Liver (tissue), 9 donors: Measurements from ENCODE around the gene KBTBD13. TPM values are rescaled to one million over a fixed set of nuclear protein-coding genes. Genes with fewer than 3 reads are reported as not detected.

ENCODE experiments used
- DNase-seq: peaks from one replicate; pipeline ENCODE4 v3.0.0-alpha.2; 2017; ENCODE audit warnings: low spot score
- H3K27ac ChIP-seq, 2 donors: one replicate each; pipeline ENCODE4 v1.7.0; 2013; ENCODE audit warnings: inconsistent platforms in 2 of 2, low read length in 2 of 2, control low read depth in 1 of 2, low read depth in 1 of 2, mild to moderate bottlenecking in 1 of 2
- H3K27me3 ChIP-seq, 4 donors: one replicate each; pipeline versions ENCODE4 v1.6.1 to v1.7.0; 2013; ENCODE audit warnings: low read length in 3 of 4, inconsistent platforms in 1 of 4, mild to moderate bottlenecking in 1 of 4, moderate library complexity in 1 of 4; ENCODE audit not compliant: control insufficient read depth in 4 of 4, insufficient read depth in 4 of 4
- H3K36me3 ChIP-seq, 4 donors: one replicate each; pipeline versions ENCODE4 v1.6.1 to v1.7.0; 2013; ENCODE audit warnings: low read length in 3 of 4, mild to moderate bottlenecking in 3 of 4, low read depth in 1 of 4, moderate library complexity in 1 of 4; ENCODE audit not compliant: control insufficient read depth in 4 of 4, insufficient read depth in 3 of 4
- H3K4me1 ChIP-seq, 4 donors: one replicate each; pipeline versions ENCODE4 v1.6.1 to v1.7.0; 2013; ENCODE audit warnings: low read length in 3 of 4, mild to moderate bottlenecking in 3 of 4, moderate library complexity in 1 of 4; ENCODE audit not compliant: control insufficient read depth in 4 of 4, insufficient read depth in 4 of 4
- H3K4me3 ChIP-seq, 3 donors: one replicate each; pipeline versions ENCODE4 v1.6.1 to v1.7.0; 2013; ENCODE audit warnings: low read length in 3 of 3, control low read depth in 1 of 3, low read depth in 1 of 3, mild to moderate bottlenecking in 1 of 3
- H3K9ac ChIP-seq, 2 donors: one replicate each; pipeline ENCODE4 v1.7.0; 2013; ENCODE audit warnings: low read length in 2 of 2, mild to moderate bottlenecking in 2 of 2, moderate library complexity in 2 of 2, control low read depth in 1 of 2, low read depth in 1 of 2
- H3K9me3 ChIP-seq, 4 donors: one replicate each; pipeline versions ENCODE4 v1.6.1 to v1.7.0; 2013; ENCODE audit warnings: low read length in 3 of 4; ENCODE audit not compliant: control insufficient read depth in 4 of 4
- ATF3 ChIP-seq: IDR thresholded peaks from 2 replicates; pipeline ENCODE4 v1.6.1; 2016; ENCODE audit warnings: antibody characterized with exemption
- CTCF ChIP-seq: fragments of 150-350 bp; IDR thresholded peaks from 2 replicates; pipeline ENCODE4 v1.5.1; 2017; ENCODE audit warnings: improper control_type of control experiment, low read depth, low read length; ENCODE audit not compliant: missing input control
- EGR1 ChIP-seq, 2 donors: IDR thresholded peaks; 2 replicates each; pipeline ENCODE4 v1.6.1; 2016 to 2018; ENCODE audit warnings: antibody characterized with exemption in 2 of 2, low read depth in 2 of 2
- FOXA1 ChIP-seq: IDR thresholded peaks from 2 replicates; pipeline ENCODE4 v1.6.1; 2016; ENCODE audit warnings: antibody characterized with exemption
- FOXA2 ChIP-seq: IDR thresholded peaks from 2 replicates; pipeline ENCODE4 v1.6.1; 2016; ENCODE audit warnings: antibody characterized with exemption
- GABPA ChIP-seq, 2 donors: IDR thresholded peaks in 1 of 2; conservative IDR thresholded peaks in 1 of 2; 2 replicates each; pipeline ENCODE4 v1.6.1; 2016; ENCODE audit warnings: antibody characterized with exemption in 2 of 2, mild to moderate bottlenecking in 1 of 2, moderate library complexity in 1 of 2
- HNF4G ChIP-seq: IDR thresholded peaks from 2 replicates; pipeline ENCODE4 v1.6.1; 2016; ENCODE audit warnings: antibody characterized with exemption
- JUND ChIP-seq, 2 donors: IDR thresholded peaks; 2 replicates each; pipeline ENCODE4 v1.6.1; 2016; ENCODE audit warnings: antibody characterized with exemption in 2 of 2
- MAX ChIP-seq: IDR thresholded peaks from 2 replicates; pipeline ENCODE4 v1.6.1; 2016; ENCODE audit warnings: antibody characterized with exemption
- NR2F2 ChIP-seq: IDR thresholded peaks from 2 replicates; pipeline ENCODE4 v1.6.1; 2016; ENCODE audit warnings: antibody characterized with exemption
- RAD21 ChIP-seq, 2 donors: IDR thresholded peaks; 2 replicates each; pipeline ENCODE4 v1.6.1; 2016; ENCODE audit warnings: antibody characterized with exemption in 2 of 2, mild to moderate bottlenecking in 2 of 2
- REST ChIP-seq: IDR thresholded peaks from 2 replicates; pipeline ENCODE4 v1.6.1; 2016; ENCODE audit warnings: antibody characterized with exemption, mild to moderate bottlenecking
- RXRA ChIP-seq, 2 donors: IDR thresholded peaks; 2 replicates each; pipeline ENCODE4 v1.6.1; 2017 to 2018; ENCODE audit warnings: antibody characterized with exemption in 2 of 2, mild to moderate bottlenecking in 1 of 2
- SP1 ChIP-seq: IDR thresholded peaks from 2 replicates; pipeline ENCODE4 v1.6.1; 2018; ENCODE audit warnings: antibody characterized with exemption, mild to moderate bottlenecking
- TAF1 ChIP-seq: conservative IDR thresholded peaks from 2 replicates; pipeline ENCODE4 v1.6.1; 2016; ENCODE audit warnings: antibody characterized with exemption, mild to moderate bottlenecking
- YY1 ChIP-seq: IDR thresholded peaks from 2 replicates; pipeline ENCODE4 v1.6.1; 2016; ENCODE audit warnings: antibody characterized with exemption, mild to moderate bottlenecking
- ZBTB33 ChIP-seq: IDR thresholded peaks from 2 replicates; pipeline ENCODE4 v1.6.1; 2016; ENCODE audit warnings: antibody characterized with exemption
- WGBS: extraction: QIAGEN DNeasy Blood & Tissue Kit; methylation state at CpG from one replicate; pipeline ENCODE4 v1.1.7; 2013; 5-methylcytosine and 5-hydroxymethylcytosine counted together
- polyA plus RNA-seq, 2 donors: library from polyadenylated mRNA; stranded (reverse) in 1 of 2; unstranded in 1 of 2; fragments of 200-250 nt in 1 of 2; fragments of >200 nt in 1 of 2; fragmentation: Nextera tagmentation in 1 of 2; extraction: Ambion mirVana in 1 of 2; gene quantifications; one replicate each; pipeline versions ENCODE4 v1.2.1 to v1.2.3, GENCODE V29; 2013 to 2015
- total RNA-seq, 2 donors: library from RNA; depleted of rRNA; stranded (reverse); fragments of >200 nt; gene quantifications; one replicate each; pipeline ENCODE4 v1.2.3, GENCODE V29; 2014
- donor health status: healthy.
- donor health status: healthy.
- donor health status: healthy.
- donor health status: healthy.
- donor health status: healthy.

The KBTBD13 gene
- total and polyA plus RNA-seq, 4 donors, result not detected

GRCh38 chr15:65101411-65101890, 24.9 kb downstream of the KBTBD13 start:
- peak; percentile 76 for DNase-seq
- 40% methylated on average over 9 of the region's 9 CpGs for WGBS
- H3K27ac ChIP-seq, result no peak overlapping the region
- H3K4me1 ChIP-seq, result no peaks in the 10 kb centered on the region
- peaks cover 10 to 38% (median 20%) of the 10 kb centered on the region in 4 donors for H3K36me3 ChIP-seq
- H3K4me3 ChIP-seq, result no peak overlapping the region
- TF ChIP-seq NR2F2 (no peak), RXRA (IDR thresholded peaks at IDR 0.05) (no peak), FOXA1 (no peak), SP1 (no peak), ZBTB33 (no peak), TAF1 (no peak), RAD21 (IDR thresholded peaks at IDR 0.05) (peak; percentile 93 to 94), ATF3 (no peak), FOXA2 (no peak), EGR1 (IDR thresholded peaks at IDR 0.05; ENCODE audit: low read depth in 2 of 2) (no peak), CTCF (peak; percentile 78), JUND (IDR thresholded peaks at IDR 0.05) (no peak)
- H3K27me3 ChIP-seq, result no peaks in the 10 kb centered on the region
- no peak overlapping the region for H3K9ac ChIP-seq
- H3K9me3 ChIP-seq, result no peaks in the 10 kb centered on the region

GRCh38 chr15:65101891-65102708, 25.6 kb downstream of the KBTBD13 start:
- Histone ChIP-seq H3K4me3 (no peak overlapping the region), H3K4me1 (no peaks in the 10 kb centered on the region), H3K27ac (no peak overlapping the region), H3K9me3 (no peaks in the 10 kb centered on the region), H3K9ac (no peak overlapping the region), H3K27me3 (no peaks in the 10 kb centered on the region), H3K36me3 (peaks cover 10 to 38% (median 21%) of the 10 kb centered on the region in 4 donors)
- WGBS, result 86% methylated on average over 75 of the region's 75 CpGs
- no peak for TF ChIP-seq HNF4G
- no peak for TF ChIP-seq NR2F2
- no peak for TF ChIP-seq CTCF
- no peak for TF ChIP-seq REST
- TF ChIP-seq EGR1 (IDR thresholded peaks at IDR 0.05; ENCODE audit: low read depth in 2 of 2), result no peak
- TF ChIP-seq SP1, result no peak
- TF ChIP-seq ATF3, result no peak
- TF ChIP-seq RAD21 (IDR thresholded peaks at IDR 0.05), result no peak
- no peak for TF ChIP-seq GABPA (IDR thresholded peaks at IDR 0.05 in 1 of 2, conservative IDR thresholded peaks at IDR 0.05 in 1 of 2)
- no peak for TF ChIP-seq MAX
- no peak for TF ChIP-seq TAF1
- no peak for TF ChIP-seq FOXA1
- TF ChIP-seq YY1, result no peak
- no peak for TF ChIP-seq JUND (IDR thresholded peaks at IDR 0.05)
- no peak for TF ChIP-seq FOXA2
- TF ChIP-seq ZBTB33, result no peak
- DNase-seq, result no peak
